GM23248 (cell line): ENCODE data around the gene PLCB3. TPM values are rescaled to one million over a fixed set of nuclear protein-coding genes. Genes with fewer than 3 reads are reported as not detected.
A peak's percentile ranks its signal among the peaks of the same experiment; 100 is the strongest.
"Not testable (repeated sequence)": the region's sequence is repeated elsewhere in the genome, so short reads cannot be mapped to it uniquely, and the experiment has no call there.

Experiments
- DNase-seq: peaks from one replicate; pipeline ENCODE4 v3.0.0-alpha.2; 2015
- H2AFZ ChIP-seq: fragments of 200-600 bp; sonication (generic); 2 replicates; pipeline ENCODE4 v1.6.1; 2016; ENCODE audit warnings: antibody characterized with exemption
- H3F3A ChIP-seq: fragments of 200-600 bp; sonication (generic); 2 replicates; pipeline ENCODE4 v1.6.1; 2016; ENCODE audit warnings: mild to moderate bottlenecking, antibody characterized with exemption, mixed run types; ENCODE audit not compliant: insufficient read depth
- H3K27ac ChIP-seq: fragments of 200-600 bp; sonication (generic); 2 replicates; pipeline ENCODE4 v1.5.1; 2016; ENCODE audit warnings: mild to moderate bottlenecking
- H3K27me3 ChIP-seq: fragments of 200-600 bp; sonication (generic); replicated peaks from 2 replicates; pipeline ENCODE4 v1.6.1; 2016; ENCODE audit warnings: mild to moderate bottlenecking; ENCODE audit not compliant: insufficient read depth
- H3K36me3 ChIP-seq: fragments of 200-600 bp; sonication (generic); 2 replicates; pipeline ENCODE4 v1.6.1; 2016; ENCODE audit warnings: low read depth, mild to moderate bottlenecking
- H3K4me1 ChIP-seq: fragments of 200-600 bp; sonication (generic); 2 replicates; pipeline ENCODE4 v1.6.1; 2016; ENCODE audit warnings: mild to moderate bottlenecking; ENCODE audit not compliant: insufficient read depth
- H3K4me2 ChIP-seq: fragments of 200-600 bp; sonication (generic); one replicate; pipeline ENCODE4 v1.6.1; 2016; ENCODE audit warnings: mild to moderate bottlenecking; ENCODE audit not compliant: unreplicated experiment
- H3K4me3 ChIP-seq: fragments of 200-600 bp; sonication (generic); 2 replicates; pipeline ENCODE4 v1.5.1; 2016; ENCODE audit warnings: mild to moderate bottlenecking
- H3K79me2 ChIP-seq: fragments of 200-600 bp; sonication (generic); 2 replicates; pipeline ENCODE4 v1.6.1; 2016; ENCODE audit warnings: mild to moderate bottlenecking; ENCODE audit not compliant: insufficient read depth
- H3K9ac ChIP-seq: fragments of 200-600 bp; sonication (generic); 2 replicates; pipeline ENCODE4 v1.6.1; 2016; ENCODE audit warnings: mild to moderate bottlenecking
- H3K9me2 ChIP-seq: fragments of 200-600 bp; sonication (generic); 2 replicates; pipeline ENCODE4 v1.6.1; 2016; ENCODE audit warnings: mixed run types, mild to moderate bottlenecking, moderate library complexity; ENCODE audit not compliant: insufficient read depth
- H3K9me3 ChIP-seq: fragments of 200-600 bp; sonication (generic); one replicate; pipeline ENCODE4 v1.6.1; 2017; ENCODE audit warnings: low read depth
- H4K20me1 ChIP-seq: fragments of 200-600 bp; sonication (generic); 2 replicates; pipeline ENCODE4 v1.6.0; 2016; ENCODE audit not compliant: insufficient read depth
- EZH2 ChIP-seq: fragments of 200-600 bp; sonication (generic); IDR thresholded peaks from 2 replicates; pipeline ENCODE4 v1.6.1; 2018; ENCODE audit warnings: antibody characterized with exemption, mild to moderate bottlenecking; ENCODE audit not compliant: insufficient read depth, poor library complexity, severe bottlenecking
- EZH2phosphoT487 ChIP-seq: fragments of 200-600 bp; sonication (generic); IDR thresholded peaks from 2 replicates; pipeline ENCODE4 v1.6.1; 2018; ENCODE audit warnings: antibody characterized with exemption, moderate library complexity, mild to moderate bottlenecking, low read depth; ENCODE audit not compliant: insufficient read depth
- WGBS, 2 experiments: methylation state at CpG; one replicate each; pipeline ENCODE4 v1.1.6; 2015 to 2017; ENCODE audit warnings: low lambda C conversion rate in 2 of 2, low coverage in 1 of 2; ENCODE audit errors: missing lambda C conversion rate in 2 of 2; 5-methylcytosine and 5-hydroxymethylcytosine counted together
- in situ Hi-C: fragments of 300-500 bp; cut with MboI; formaldehyde crosslinking; loops from 2 replicates; pipeline ENCODE4 v1.15.0; 2020
- polyA plus RNA-seq: library from polyadenylated mRNA; unstranded; fragments of >200 nt; fragmentation: Nextera tagmentation; extraction: Ambion mirVana; gene quantifications from 2 replicates; pipeline ENCODE4 v1.2.1, GENCODE V29; 2016
- total RNA-seq: library from RNA; depleted of rRNA; stranded (reverse); fragments of >200 nt; shearing (Covaris generic); gene quantifications from 2 replicates; pipeline ENCODE4 v1.2.3, GENCODE V29; 2014

PLCB3 gene
- total and polyA plus RNA-seq, 2 experiments from 2014 or later, result 6.5 to 32.7 TPM

DNA sequence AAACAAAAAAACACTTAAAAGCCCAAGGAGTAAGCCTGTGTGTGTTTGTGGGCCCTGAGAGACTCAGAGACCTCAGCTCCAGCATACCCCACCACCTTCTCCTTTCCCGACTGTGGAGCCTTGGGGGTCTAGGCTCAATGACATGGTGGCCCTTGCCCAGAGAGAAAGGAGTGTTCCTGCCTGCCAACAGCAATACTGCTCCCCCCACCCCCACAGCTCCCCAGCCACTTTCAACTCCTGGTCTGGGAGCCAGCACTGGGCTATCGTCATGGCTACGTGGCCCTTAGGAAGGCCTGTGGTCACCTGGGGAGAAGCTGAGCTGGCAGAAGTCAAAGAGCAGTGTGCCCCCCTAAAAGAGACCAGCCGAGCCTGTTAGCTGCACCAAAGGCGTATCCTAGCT, 7.2 kb upstream of the PLCB3 start:
- Histone ChIP-seq H3K4me1 (peaks cover 15% of the 10 kb centered on the region), H3K9me2 (no peaks in the 10 kb centered on the region), H3K27ac (no peak overlapping the region), H3K79me2 (peaks cover 46% of the 10 kb centered on the region), H3K4me3 (no peak overlapping the region), H3K4me2 (peak overlapping the region; percentile 21), H3F3A (peaks cover 23% of the 10 kb centered on the region), H3K27me3 (no peaks in the 10 kb centered on the region), H3K9me3 (no peaks in the 10 kb centered on the region), H2AFZ (no peak overlapping the region), H4K20me1 (no peaks in the 10 kb centered on the region), H3K9ac (no peak overlapping the region), H3K36me3 (no peaks in the 10 kb centered on the region; the same call in 1 of the 2 replicates)
- in situ Hi-C loops, result no loop called here
- TF ChIP-seq EZH2 (no peak), EZH2phosphoT487 (no peak)
- no peak for DNase-seq
- WGBS, 2 experiments, result 51 to 54% methylated on average over 5 of the region's 5 CpGs

DNA sequence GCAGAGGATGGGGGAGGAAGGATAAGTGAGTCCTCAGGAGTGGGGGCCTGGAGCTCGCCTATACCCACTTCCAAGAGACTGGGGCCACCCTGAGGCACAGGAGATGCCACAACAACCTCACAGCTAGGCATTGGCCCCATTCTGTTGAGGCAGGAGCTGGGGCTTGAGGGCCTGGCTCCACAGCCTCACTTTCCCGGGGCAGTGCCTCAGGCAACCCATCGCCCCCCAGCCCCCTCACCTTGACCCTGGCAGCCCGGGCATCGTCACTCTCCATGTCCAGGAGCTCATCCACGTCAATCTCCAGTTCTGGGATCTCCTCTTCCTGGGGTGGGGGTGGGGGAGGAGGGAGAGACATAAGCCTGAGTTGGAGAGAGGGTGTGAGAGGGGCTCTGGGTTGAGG, 6.4 kb upstream of the PLCB3 start:
- no peak for TF ChIP-seq EZH2phosphoT487
- TF ChIP-seq EZH2, result no peak
- peaks cover 46% of the 10 kb centered on the region for H3K79me2 ChIP-seq
- no peaks in the 10 kb centered on the region for H3K9me3 ChIP-seq
- 50% methylated on average over 6 of the region's 6 CpGs for WGBS, 2 experiments
- H3K9me2 ChIP-seq, result no peaks in the 10 kb centered on the region
- in situ Hi-C loops, result no loop called here
- no peaks in the 10 kb centered on the region; the same call in 1 of the 2 replicates for H3K36me3 ChIP-seq
- no peaks in the 10 kb centered on the region for H4K20me1 ChIP-seq
- peak overlapping the region; percentile 88 for H3K27ac ChIP-seq
- no peak overlapping the region for H2AFZ ChIP-seq
- peaks cover 20% of the 10 kb centered on the region for H3F3A ChIP-seq
- H3K27me3 ChIP-seq, result no peaks in the 10 kb centered on the region
- H3K9ac ChIP-seq, result peak overlapping the region; percentile 92
- peaks cover 15% of the 10 kb centered on the region for H3K4me1 ChIP-seq
- H3K4me2 ChIP-seq, result peak overlapping the region; percentile 81
- H3K4me3 ChIP-seq, result peak overlapping the region; percentile 100
- no peak for DNase-seq

DNA sequence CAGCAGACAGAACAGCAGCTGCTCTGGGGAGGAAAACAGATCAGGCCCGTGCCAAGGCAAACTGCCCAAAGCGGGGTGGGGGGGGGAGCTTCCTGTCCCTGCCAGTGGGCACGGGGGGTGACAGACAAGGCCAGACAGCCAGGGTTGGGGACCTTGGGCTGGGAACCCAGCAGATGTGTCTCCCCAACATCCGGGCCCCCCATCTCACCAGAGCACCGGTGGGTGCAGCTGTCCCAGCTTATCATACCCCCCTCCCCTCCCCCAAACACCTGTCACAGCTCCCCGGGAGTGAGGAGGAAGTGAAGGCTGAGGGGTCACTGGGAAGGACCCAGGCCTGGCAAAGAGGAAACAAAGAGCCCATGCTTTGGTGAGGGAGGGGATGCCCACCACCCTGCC, 5.9 kb upstream of the PLCB3 start:
- Histone ChIP-seq H3K27ac (peak overlapping the region; percentile 88), H3K4me1 (peaks cover 11% of the 10 kb centered on the region), H4K20me1 (no peaks in the 10 kb centered on the region), H3K9ac (peak overlapping the region; percentile 92), H3F3A (peaks cover 15% of the 10 kb centered on the region), H2AFZ (no peak overlapping the region), H3K27me3 (no peaks in the 10 kb centered on the region), H3K4me3 (peak overlapping the region; percentile 100), H3K9me2 (no peaks in the 10 kb centered on the region), H3K79me2 (peaks cover 46% of the 10 kb centered on the region), H3K9me3 (no peaks in the 10 kb centered on the region), H3K36me3 (no peaks in the 10 kb centered on the region; the same call in 1 of the 2 replicates), H3K4me2 (peak overlapping the region; percentile 81)
- DNase-seq, result no peak
- in situ Hi-C loops, result no loop called here
- 0 to 1% methylated on average over 2 to 5 of the region's 6 CpGs for WGBS, 2 experiments
- TF ChIP-seq EZH2 (no peak), EZH2phosphoT487 (no peak)

DNA sequence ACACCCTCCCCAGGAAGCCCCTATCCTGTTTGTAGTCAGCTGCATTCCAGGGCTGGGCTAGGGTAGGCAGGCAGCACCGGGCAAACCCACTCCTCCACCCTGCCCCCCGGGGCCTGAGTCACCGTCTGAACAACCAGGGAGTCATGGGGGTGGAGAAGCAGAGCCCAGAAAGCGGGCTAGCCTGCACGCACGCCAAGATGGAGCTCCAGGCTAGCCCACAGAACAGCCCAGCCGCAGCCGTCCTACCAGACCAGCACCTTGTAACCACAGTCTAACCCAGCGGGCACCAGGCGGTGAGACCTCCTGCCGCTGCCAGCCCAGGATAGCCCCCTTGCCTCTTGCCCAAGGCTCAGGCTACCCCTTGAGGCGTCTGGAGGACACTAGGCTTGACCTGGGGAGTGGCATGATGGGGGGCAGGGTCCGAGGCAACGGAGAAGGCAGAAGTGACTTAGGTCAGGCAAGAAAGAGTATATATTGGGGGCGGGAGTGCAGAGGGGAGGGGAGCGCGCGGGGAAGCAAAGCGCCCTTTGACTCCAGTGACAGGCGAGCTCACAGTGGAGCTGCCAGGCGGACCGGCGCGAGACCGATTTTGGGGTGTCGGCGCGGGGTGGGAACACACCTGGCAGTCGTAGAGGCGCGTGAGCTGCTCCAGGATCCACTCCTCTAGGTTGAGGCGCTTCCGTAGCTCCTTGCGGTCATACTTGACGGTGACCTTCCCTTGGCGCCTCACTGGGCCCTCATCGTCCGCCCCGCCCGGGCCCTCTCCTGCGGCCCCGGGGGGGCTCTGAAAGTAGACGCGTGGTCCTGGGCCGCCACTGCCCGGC, 5.3 kb upstream of the PLCB3 start:
- Histone ChIP-seq H4K20me1 (no peaks in the 10 kb centered on the region), H2AFZ (peak overlapping the region; percentile 46; the same call in 1 of the 2 replicates), H3K4me2 (peak overlapping the region; percentile 81), H3K9me2 (no peaks in the 10 kb centered on the region), H3K79me2 (peaks cover 46% of the 10 kb centered on the region), H3F3A (peaks cover 14% of the 10 kb centered on the region; the same call in 1 of the 2 replicates), H3K27ac (peak overlapping the region; percentile 88), H3K4me3 (peak overlapping the region; percentile 100), H3K9me3 (no peaks in the 10 kb centered on the region), H3K27me3 (no peaks in the 10 kb centered on the region), H3K36me3 (no peaks in the 10 kb centered on the region; the same call in 1 of the 2 replicates), H3K9ac (peak overlapping the region; percentile 92), H3K4me1 (0 out of 2 replicates have a peak, but pooled peaks cover 10% of the 10 kb centered on the region)
- peak; percentile 98 for DNase-seq
- in situ Hi-C loops, result no loop called here
- WGBS, 2 experiments, result 1 to 2% methylated on average over 29 to 45 of the region's 46 CpGs
- no peak for TF ChIP-seq EZH2phosphoT487
- no peak for TF ChIP-seq EZH2

DNA sequence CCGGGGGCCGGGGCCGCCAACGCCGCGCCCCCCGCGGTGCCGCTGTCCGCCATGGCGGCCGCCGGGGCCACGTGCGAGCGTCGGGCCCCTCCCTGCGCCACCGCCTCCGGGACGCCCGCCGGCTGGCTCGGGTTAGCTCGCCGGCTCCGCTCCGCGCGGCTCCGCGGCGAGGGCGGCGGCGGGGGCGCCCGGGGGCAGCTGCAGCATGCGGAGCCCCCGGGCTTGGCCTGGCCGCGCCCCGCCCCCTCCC, 4.8 kb upstream of the PLCB3 start:
- 0 to 1% methylated on average over 16 to 23 of the region's 43 CpGs for WGBS, 2 experiments
- Histone ChIP-seq H3K9ac (peak overlapping the region; percentile 92), H3K4me3 (peak overlapping the region; percentile 100)

More for the DNA sequence above, 4.8 kb upstream of the PLCB3 start:
- H3K4me1 ChIP-seq, H3K9me3 ChIP-seq, H3K36me3 ChIP-seq, H2AFZ ChIP-seq, in situ Hi-C loops, H3K9me2 ChIP-seq, DNase-seq, H3K4me2 ChIP-seq, H4K20me1 ChIP-seq, H3K27me3 ChIP-seq: not testable (repeated sequence)
- Histone ChIP-seq H3F3A (peaks cover 14% of the 10 kb centered on the region; the same call in 1 of the 2 replicates), H3K27ac (peak overlapping the region; percentile 88), H3K79me2 (peaks cover 46% of the 10 kb centered on the region)
